Lower leg skin (tissue), 4 donors: ENCODE data around the gene SLC25A18. TPM values are rescaled to one million over a fixed set of nuclear protein-coding genes. Genes with fewer than 3 reads are reported as not detected.

Experiments
- DNase-seq, 2 donors: peaks; one replicate each; pipeline ENCODE4 v3.0.0-alpha.2; 2019; ENCODE audit warnings: low spot score in 2 of 2
- H3K4me3 ChIP-seq: fragments of 200-600 bp; sonication (generic); 2 replicates; pipeline ENCODE4 v1.5.1; 2017; ENCODE audit warnings: mild to moderate bottlenecking, low read depth; ENCODE audit not compliant: poor library complexity, severe bottlenecking
- POLR2A ChIP-seq, 2 donors: fragments of 450-650 bp; IDR thresholded peaks; one replicate each; pipeline ENCODE4 v1.6.1; 2016 to 2017; ENCODE audit warnings: antibody characterized with exemption in 2 of 2, mild to moderate bottlenecking in 1 of 2, moderate library complexity in 1 of 2
- WGBS, 2 donors: methylation state at CpG; one replicate each; pipeline ENCODE4 v1.1.5; 2018; 5-methylcytosine and 5-hydroxymethylcytosine counted together
- intact Hi-C: fragments of 100-400 bp; cut with DNase I; formaldehyde crosslinking; loops from one replicate; pipeline ENCODE4 v1.15.0; 2023; ENCODE audit warnings: low total_unique reads
- total RNA-seq, 4 donors: library from RNA; depleted of rRNA; stranded (reverse); fragments of >200 nt; gene quantifications; one replicate each; pipeline ENCODE4 v1.1.0, GENCODE V29; 2016
- TF ChIP-seq, protein P1 (sequence below), 3 donors: fragments of 450-650 bp; IDR thresholded peaks; one replicate each; pipeline ENCODE4 v1.5.1; 2016; ENCODE audit warnings: antibody characterized with exemption in 3 of 3, mild to moderate bottlenecking in 3 of 3, moderate library complexity in 2 of 3

Gene SLC25A18
- total RNA-seq, 4 donors from 2014 or later = 0.83 to 2.3 (median 1.3) TPM

DNA sequence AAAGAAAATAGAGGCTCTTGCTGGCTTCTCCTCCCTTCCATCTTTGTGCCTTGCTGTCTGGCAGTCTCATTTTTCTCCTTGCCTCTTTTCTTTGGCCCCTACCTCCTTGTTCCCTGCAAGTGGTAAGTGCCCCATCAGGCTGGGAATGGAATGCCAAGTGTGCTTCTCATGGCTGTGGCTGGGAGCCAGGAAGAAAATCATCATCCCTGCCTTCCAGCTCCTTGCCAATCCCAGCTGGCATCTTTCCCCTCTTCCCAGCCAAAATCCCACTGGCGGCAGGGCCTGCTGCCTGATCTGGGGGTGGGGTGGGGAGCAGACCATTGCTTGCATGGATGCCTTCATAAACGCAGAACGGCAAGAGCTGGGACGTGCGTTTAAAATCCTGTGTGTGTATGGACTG, 27.0 kb upstream of the SLC25A18 start:
- peak in 1 of 2 donors; percentile 76 for DNase-seq
- WGBS, 2 donors = 31 to 39% methylated on average over 5 of the region's 5 CpGs
- intact Hi-C loops = no loop called here
- TF ChIP-seq, protein P1, sequence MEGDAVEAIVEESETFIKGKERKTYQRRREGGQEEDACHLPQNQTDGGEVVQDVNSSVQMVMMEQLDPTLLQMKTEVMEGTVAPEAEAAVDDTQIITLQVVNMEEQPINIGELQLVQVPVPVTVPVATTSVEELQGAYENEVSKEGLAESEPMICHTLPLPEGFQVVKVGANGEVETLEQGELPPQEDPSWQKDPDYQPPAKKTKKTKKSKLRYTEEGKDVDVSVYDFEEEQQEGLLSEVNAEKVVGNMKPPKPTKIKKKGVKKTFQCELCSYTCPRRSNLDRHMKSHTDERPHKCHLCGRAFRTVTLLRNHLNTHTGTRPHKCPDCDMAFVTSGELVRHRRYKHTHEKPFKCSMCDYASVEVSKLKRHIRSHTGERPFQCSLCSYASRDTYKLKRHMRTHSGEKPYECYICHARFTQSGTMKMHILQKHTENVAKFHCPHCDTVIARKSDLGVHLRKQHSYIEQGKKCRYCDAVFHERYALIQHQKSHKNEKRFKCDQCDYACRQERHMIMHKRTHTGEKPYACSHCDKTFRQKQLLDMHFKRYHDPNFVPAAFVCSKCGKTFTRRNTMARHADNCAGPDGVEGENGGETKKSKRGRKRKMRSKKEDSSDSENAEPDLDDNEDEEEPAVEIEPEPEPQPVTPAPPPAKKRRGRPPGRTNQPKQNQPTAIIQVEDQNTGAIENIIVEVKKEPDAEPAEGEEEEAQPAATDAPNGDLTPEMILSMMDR (IDR thresholded peaks at IDR 0.05) = no peak
- TF ChIP-seq POLR2A (IDR thresholded peaks at IDR 0.05) = no peak
- H3K4me3 ChIP-seq = no peak overlapping the region

DNA sequence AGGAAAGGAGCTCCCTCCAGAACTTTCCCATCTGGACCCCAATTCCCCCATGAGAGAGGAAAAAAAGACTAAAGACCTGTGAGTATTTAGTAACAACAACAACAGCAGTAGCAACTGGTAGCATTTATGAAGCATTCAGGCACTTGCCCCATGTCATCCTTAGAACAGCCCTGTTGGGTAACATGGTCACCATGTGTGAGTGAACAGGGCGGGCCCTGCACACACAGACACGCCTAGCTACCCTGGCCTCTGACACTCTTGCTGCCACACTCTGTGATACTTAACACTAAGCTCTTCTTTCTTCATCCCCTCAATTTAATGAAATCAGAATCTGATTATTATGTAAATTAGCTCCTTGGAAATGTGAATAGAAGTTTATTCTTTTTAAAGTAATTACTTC, 26.1 kb upstream of the SLC25A18 start:
- intact Hi-C loops = no loop called here
- WGBS, 2 donors = 66 to 86% methylated on average over 2 of the region's 2 CpGs
- no peak for TF ChIP-seq POLR2A (IDR thresholded peaks at IDR 0.05)
- TF ChIP-seq, protein P1 (IDR thresholded peaks at IDR 0.05) = no peak
- no peak overlapping the region for H3K4me3 ChIP-seq
- no peak for DNase-seq

DNA sequence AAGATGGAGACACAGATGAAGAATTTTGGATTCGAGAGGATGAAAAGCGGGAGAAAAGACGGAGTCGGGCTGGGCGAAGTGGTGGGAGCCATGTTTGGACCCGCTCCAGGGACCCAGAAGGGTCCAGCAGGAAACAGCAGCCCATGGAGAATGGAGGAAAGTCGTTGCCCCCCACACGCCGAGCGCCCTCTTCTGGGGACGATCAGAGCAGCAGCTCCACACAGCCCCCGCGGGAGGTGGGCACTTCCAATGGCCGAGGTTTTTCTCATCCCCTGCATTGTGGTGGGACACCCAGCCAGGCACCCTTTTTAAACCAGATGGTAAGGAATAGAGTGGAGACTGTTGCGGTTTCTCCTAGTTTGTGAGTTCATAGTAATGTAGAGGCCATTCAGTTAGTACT, 22.8 kb upstream of the SLC25A18 start:
- DNase-seq = peak in 1 of 2 donors; percentile 54
- H3K4me3 ChIP-seq = no peak overlapping the region
- intact Hi-C loops = no loop called here
- no peak for TF ChIP-seq POLR2A (IDR thresholded peaks at IDR 0.05)
- TF ChIP-seq, protein P1 (IDR thresholded peaks at IDR 0.05) = no peak
- WGBS, 2 donors = 91% methylated on average over 15 of the region's 15 CpGs

DNA sequence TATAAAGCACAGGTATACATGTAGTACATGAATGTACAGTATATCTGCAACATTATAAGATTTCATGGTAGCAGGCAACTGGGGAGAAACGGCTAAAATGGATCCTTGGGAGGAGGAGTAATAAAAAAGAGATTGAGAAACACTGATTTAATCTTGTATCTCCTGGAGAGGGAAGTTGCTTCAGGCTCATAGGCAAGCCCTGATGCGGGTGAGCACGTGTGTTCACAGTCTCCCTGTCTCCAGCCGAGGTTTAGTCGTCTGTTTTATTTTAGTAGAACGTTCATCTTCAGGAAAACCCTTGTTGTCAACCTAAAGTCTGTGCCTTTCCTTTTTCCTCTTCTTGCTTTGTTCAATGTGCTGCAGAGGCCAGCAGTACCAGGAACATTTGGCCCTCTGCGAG, 21.8 kb upstream of the SLC25A18 start:
- no peak for TF ChIP-seq POLR2A (IDR thresholded peaks at IDR 0.05)
- TF ChIP-seq, protein P1 (IDR thresholded peaks at IDR 0.05) = no peak
- no peak overlapping the region for H3K4me3 ChIP-seq
- intact Hi-C loops = no loop called here
- WGBS, 2 donors = 39 to 41% methylated on average over 7 of the region's 7 CpGs
- DNase-seq = no peak

DNA sequence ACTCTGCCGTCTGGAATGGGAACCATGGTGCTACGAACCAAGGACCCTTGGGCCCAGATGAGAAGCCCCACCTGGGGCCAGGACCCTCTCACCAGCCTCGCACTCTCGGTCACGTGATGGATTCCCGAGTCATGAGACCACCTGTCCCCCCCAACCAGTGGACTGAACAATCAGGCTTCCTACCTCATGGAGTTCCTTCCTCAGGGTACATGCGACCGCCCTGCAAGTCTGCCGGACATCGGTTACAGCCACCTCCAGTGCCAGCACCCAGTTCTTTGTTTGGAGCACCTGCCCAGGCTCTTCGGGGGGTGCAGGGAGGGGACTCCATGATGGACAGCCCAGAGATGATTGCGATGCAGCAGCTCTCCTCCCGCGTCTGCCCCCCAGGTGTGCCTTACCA, 20.8 kb upstream of the SLC25A18 start:
- TF ChIP-seq POLR2A (IDR thresholded peaks at IDR 0.05) = no peak
- TF ChIP-seq, protein P1 (IDR thresholded peaks at IDR 0.05) = no peak
- DNase-seq = peak in 1 of 2 donors; percentile 59
- H3K4me3 ChIP-seq = no peak overlapping the region
- WGBS, 2 donors = 93 to 97% methylated on average over 14 of the region's 14 CpGs
- intact Hi-C loops = no loop called here

DNA sequence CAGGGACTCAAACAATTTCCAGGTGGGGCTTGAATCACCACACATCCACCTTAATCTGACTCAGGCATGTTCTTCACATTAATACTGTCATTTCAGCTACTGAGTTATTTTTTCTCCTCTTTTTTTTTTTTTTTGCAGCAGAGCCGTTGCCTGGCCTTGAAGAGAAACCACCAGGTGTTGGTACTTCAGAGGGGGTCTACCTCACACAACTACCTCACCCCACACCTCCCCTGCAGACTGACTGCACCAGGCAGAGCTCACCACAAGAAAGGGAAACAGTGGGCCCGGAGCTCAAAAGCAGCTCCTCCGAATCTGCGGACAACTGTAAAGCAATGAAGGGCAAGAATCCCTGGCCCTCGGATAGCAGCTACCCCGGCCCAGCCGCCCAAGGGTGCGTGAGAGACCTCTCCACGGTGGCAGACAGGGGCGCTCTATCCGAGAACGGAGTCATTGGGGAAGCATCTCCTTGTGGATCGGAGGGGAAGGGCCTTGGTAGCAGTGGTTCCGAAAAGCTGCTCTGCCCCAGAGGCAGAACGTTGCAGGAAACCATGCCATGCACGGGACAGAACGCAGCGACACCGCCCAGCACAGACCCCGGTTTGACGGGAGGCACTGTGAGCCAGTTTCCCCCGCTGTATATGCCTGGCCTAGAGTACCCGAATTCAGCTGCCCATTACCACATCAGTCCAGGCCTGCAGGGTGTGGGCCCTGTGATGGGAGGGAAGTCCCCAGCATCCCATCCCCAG, 15.1 kb upstream of the SLC25A18 start:
- TF ChIP-seq POLR2A (IDR thresholded peaks at IDR 0.05) = no peak
- TF ChIP-seq, protein P1 (IDR thresholded peaks at IDR 0.05) = no peak
- intact Hi-C loops = no loop called here
- H3K4me3 ChIP-seq = no peak overlapping the region
- 93 to 94% methylated on average over 22 to 23 of the region's 23 CpGs for WGBS, 2 donors
- peak in 1 of 2 donors; percentile 75 for DNase-seq
